ENCODE measurements around the gene KCNJ9.

DNA sequence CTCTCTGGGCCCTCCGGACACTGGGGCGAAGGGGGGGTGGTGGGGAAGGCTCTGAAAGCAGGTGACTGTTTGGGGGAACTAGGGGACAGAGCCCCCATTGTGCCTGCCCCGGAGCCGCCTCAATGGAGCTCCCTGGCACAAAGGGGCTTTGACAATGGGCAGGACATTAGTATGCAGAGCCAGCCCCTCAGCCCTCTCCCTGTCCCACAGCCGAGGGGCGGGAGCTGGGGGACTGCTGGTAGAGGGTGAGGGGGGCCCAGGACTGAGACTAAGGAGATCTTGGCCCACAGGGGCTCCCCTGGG, 19.2 kb upstream of the KCNJ9 start:
- TF ChIP-seq, protein P1, sequence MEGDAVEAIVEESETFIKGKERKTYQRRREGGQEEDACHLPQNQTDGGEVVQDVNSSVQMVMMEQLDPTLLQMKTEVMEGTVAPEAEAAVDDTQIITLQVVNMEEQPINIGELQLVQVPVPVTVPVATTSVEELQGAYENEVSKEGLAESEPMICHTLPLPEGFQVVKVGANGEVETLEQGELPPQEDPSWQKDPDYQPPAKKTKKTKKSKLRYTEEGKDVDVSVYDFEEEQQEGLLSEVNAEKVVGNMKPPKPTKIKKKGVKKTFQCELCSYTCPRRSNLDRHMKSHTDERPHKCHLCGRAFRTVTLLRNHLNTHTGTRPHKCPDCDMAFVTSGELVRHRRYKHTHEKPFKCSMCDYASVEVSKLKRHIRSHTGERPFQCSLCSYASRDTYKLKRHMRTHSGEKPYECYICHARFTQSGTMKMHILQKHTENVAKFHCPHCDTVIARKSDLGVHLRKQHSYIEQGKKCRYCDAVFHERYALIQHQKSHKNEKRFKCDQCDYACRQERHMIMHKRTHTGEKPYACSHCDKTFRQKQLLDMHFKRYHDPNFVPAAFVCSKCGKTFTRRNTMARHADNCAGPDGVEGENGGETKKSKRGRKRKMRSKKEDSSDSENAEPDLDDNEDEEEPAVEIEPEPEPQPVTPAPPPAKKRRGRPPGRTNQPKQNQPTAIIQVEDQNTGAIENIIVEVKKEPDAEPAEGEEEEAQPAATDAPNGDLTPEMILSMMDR (IDR thresholded peaks at IDR 0.05): no peak
- no peak for TF ChIP-seq POLR2A (IDR thresholded peaks at IDR 0.05)
